ENCODE results near the gene HPDL.

DNA sequence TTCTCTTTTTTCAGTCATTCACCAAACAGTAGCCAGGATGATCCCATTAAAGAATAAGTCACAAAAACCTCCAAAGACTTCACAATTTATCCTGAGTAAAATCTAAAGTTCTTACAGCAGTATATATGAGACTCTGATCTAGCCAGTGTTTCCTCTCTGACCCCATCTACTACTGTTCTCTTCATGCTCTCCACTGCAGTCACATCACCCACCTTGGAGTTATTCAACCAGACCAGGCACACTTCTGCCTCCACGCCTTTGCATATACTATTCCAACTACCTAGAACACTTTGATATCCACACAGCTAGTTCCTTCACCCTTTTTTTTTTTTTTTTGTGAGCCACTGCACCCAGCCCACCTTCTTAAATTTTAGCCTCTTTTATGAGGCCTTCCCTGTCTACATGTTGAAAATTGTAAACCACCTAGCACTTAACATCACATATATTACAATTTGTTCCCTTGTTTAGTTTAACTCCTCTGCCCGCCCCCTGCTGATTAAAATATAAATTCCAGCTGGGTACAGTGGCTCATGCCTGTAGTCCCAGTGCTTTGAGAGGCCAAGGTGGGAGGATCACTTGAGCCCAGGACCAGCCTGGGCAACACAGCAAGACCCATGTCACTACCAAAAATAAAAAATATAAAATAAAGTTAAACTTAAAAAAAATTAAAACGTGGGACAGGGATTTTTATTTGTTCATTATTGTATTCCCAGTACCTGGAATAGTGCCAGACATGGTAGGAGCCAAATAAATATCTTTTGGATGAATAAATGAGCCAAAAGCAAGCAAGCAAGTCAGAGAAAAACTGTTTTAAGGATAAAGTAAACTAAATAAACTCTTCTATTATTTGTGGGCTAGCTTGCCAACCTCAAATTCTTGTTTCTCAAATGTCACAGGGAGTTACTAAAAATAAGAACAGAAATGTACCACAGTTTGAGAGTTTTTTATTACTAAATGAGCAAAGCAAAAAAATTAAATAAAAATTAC lies 48.7 kb downstream of the HPDL start:
- TF ChIP-seq CTCF (IDR thresholded peaks at IDR 0.05; ENCODE audit: low read depth, low read length) (no peak), MYC (IDR thresholded peaks at IDR 0.05; ENCODE audit: low read depth, low read length) (no peak)
- TF ChIP-seq, protein P1, sequence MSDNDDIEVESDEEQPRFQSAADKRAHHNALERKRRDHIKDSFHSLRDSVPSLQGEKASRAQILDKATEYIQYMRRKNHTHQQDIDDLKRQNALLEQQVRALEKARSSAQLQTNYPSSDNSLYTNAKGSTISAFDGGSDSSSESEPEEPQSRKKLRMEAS (IDR thresholded peaks at IDR 0.05; ENCODE audit: low read depth, low read length): no peak

All from NB4 (cell line).